Measurements from ENCODE around the gene CBLN2.
A peak's percentile ranks its signal among the peaks of the same experiment; 100 is the strongest.

CBLN2 gene

DNA sequence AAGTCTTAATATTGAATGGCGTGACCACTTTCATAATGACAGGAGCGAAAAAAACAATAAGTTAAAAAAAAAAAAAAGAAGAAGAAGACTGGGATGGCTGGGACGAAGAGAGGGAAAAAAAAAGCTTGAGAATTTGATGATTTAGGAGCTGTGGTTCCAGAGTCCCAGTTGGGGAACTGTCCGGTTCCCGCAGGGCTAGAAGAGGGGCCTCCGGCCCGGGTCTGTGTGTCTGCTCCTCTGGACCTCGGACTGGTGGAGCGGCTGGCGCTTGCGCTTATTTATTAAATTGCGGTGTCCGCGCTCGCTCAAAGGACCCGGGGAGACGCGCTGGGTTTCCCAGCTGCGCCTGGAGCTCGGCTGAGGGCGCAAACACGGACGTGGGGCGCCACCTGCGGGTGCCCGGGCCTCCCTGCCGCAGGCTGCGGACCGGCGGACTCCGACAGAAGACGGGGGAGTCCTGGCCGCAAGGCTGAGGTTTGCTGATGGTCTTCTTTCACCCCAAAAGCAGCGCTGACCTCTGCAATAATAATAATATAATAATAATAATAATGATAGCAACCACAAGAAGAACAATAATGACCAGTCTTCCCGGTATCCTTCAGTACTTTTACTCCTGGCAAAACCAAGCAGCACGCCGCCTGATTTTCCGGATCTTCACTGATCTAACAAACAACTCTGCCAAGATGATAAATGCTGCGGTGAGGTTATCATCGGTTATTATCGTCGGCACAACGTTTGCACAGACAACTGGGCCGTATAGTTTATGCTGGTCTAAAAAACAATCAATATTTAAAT is at the start of gene CBLN2:
CBLN2 (minus strand) TSS at position 251 of the 795 bp plus-strand sequence. CDS start 2,182 bp downstream, outside the sequence.
- DNase-seq = peak; percentile 18 to 26

DNA sequence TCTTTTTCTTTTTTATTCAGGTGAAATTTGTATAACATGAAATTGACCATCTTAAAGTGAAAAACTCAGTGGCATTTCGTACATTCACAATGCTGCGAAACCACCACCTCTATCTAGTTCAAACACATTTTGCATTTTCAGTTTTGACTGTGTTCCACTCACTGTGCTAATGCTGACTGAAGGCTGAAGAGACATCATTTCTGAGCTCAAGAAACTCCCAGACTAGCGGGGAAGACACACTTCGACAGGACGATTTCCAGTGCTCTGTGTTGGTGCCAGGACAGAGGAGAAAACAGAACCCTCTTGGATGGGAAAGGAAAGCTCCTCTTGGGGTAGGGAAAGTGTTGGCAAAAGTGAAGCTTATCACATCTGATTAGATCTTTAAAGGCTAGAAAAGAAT is 44.2 kb upstream of the CBLN2 start:
- no peak for DNase-seq

DNA sequence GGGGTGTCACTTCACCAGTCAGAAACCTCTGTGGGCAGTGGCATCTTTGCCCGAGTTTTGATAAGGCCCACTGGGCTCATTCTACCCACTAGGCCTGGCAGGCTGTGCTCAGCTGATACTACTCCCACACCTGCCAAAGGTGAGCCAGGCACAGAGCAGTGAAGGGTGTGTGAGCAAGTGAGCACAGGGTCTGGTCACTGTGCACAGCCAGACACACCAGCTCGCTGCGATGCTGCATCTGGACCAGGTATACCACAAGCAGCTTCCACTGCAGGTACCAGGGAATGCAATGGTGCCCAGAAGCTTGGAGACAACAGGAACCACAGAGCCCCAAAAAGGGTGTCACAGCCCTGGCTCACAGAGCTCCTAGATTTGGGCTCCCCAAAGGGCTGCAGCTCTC is 40.6 kb upstream of the CBLN2 start:
- DNase-seq = no peak

DNA sequence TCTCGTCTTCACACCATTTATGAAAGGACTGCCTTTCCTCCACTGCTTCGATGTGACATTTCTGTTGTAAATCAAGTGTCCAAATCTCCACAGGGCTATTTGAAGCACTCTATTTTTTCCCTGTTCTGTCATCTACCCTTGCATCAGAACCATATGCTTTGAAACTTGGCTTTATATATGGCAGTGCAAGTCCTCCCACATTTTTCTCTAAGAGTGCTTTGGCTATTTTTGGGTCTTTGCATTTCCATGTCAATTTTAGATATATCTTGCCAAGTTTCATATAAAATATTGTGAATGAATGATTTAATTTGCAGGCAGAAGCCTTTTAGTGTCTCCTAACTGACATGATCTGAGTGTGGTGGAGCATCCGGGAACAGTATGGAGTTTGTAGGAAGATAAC is 37.8 kb upstream of the CBLN2 start:
- DNase-seq = no peak

DNA sequence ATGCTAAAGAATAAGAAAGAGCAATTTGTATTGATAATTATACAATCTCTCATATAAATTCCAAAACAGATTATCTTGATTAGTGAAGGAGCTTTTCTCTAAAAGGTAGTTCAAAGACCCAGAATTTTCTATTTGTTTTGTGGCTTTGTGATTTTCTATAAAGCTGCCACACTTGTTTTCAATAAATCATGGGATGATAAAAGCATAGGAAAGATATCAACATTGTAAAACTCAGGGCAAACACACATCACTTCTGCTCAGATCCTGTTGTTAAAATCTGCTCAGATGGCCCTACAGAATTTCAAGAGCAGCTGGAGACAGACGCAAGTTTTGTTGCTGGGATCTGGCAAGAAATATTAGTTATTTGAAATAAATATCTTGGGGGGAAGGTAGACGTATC is 28.8 kb upstream of the CBLN2 start:
- DNase-seq = no peak

DNA sequence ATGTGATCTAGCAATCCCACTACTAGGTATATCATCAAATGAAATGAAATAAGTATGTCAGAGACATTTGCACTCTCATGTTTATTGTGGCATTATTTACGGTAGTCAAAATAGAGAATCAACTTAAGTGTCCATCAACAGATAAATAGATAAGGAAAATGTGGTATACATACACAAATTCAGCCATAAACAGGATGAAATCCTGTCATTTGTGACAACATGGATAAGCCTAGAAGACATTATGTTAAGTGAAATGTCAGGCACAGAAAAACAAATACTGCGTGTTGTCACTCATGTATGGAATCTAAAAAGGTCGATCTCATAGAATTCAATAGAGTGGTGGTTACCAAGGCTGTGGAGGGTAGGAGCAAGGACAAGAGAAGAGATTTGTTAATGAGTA is 22.1 kb upstream of the CBLN2 start:
- no peak for DNase-seq

DNA sequence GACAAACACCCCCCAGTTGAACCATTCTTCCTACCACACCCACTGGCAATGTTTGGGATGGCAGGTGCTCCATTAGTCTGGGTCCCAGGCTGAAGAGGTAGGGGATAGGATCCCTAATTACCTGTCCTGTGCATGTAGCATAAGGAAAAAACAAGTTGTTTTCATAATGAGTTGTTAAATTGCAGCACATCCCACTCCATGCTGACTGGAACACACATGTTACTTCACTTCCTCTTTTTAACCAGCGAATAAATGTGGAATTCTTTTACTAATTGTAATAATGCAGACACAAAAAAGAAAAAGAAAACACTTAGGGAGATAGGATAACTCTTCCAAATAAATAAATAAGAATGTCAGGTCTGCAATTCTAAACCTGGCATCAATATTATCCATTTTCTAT is 11.8 kb upstream of the CBLN2 start:
- peak; percentile 43 to 44 for DNase-seq

DNA sequence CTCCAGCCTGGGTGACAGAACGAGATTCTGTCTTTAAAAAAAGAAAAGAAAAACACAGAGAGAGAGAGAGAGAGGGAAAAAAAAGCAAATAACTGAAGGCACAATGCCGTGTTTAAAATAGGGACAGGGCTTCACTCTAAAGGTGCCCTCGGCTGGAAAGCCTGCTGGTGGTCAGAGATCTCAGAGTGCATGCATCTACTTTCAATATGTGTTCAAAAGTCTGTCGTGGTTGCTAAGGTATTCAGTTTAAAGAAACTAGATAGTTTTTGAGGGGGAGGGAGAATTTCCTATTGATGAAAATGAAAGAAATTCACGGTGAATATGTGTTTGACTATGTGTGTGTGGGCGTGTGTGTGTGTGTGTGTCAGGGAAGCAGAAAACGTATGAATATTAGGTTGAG is 11.0 kb upstream of the CBLN2 start:
- DNase-seq = no peak

DNA sequence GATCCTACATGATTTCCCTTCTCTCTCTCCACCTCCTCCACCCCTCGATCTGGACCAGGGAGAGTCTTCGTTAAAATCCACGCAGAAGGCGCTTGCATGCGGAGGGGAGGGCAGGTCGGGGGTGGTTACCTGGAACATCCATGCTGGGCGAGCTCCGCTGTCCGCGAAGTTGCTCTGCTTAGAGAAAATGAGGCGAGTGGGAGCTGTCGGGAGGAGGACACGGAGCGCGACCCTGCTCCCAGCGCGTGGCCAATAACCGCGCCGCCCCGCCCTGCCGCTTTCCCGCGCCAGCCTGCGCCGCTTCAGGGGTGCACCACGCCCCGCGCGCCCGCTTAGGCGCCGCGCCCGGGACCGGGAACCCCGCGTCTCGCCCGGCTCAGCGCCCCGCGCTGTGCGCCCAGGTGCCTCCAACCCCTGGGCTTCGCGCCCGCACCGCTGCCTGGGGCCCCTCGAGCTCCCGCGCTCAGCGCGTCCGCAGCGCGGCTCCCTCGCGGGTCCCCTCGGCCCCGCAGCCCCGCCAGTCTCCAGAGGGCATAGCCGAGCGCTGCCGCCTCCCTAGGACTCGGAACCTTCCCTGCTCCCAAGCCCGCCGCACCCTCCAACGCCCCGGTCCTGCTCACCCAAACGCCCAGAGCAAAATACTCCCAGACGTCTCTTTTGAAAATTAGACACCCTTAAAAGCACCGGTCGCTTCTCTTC is 636 bp downstream of the CBLN2 start:
- DNase-seq = no peak

DNA sequence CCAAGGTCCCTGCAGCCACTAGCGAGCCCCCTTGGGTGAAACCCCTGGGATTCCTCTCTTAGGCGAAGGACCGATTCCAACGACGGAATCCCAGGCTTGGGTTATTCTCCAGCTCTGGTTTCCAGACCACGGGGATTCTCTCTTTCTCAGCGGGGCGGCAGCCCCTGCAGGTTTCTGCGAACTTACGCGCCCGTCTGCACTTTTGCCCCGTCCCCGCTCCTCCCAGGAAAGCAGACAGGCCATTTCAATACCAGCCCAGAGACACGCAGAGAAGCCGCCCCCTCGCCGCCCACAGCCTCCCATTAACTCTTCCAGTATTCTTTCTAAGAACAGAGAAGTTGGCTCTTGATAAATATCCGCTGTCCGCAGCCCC is 1.2 kb downstream of the CBLN2 start:
- no peak for DNase-seq

DNA sequence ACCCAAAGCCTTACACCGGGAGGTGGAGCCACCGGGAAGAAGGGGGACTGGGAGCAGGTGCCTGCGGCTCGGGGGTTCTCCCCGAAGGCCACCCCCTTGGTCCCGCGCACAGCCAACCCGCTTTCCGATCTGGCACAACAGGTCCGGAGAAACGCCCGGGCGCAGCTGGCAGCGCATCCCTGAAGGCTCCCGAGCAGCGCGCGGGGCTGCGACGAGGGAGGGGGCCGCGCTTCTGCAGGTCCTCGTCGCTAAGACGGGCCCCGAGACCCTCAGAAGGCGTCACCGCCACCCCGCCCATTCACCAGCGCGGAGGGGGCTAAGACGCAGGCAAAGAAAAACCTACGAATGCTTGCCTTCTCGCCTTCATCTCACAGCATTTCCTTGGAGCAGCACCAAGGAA is 1.8 kb downstream of the CBLN2 start:
- no peak for DNase-seq

DNA sequence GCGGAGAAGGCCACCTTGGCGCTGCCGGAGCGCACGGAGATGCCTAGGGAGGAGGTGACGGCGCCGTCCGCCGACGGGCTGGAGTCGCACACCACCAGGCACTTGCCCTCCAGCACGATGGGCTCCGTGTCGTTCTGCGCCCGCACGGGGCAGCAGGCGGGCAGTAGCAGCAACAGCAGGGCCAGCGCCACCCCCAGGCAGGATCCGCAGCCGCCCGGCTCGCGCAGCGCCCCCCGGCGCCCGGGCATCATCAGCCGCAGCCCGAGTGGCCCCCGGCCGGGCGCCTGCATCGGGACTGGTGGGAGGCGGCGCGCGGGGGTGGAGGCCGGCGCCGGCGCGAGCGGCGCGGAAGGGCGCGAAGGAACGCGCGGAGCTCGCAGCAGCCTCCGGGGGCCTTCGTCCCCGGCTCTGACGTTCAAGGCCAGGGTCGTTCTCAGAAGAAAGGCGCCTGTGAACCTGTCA is 2.2 kb downstream of the CBLN2 start:
- DNase-seq = no peak

DNA sequence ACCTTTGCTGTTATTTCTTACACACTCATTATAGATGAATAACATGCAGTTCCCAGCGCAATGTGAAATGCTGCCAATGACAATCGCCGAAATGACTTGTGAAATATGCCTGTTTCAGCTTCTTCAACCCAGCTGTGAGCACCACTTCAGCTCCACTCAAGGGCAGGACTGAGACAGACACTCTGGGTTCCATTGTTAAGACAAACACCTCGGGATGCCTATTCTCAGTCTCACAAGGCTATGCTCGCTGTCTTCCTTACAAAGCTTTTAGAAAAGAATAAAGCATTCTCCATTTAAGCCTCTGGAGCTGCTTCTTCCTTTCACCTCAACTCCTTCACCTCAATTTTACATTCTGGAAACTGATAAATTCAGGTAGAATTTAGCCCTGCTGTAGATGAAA is 4.2 kb downstream of the CBLN2 start:
- no peak for DNase-seq

DNA sequence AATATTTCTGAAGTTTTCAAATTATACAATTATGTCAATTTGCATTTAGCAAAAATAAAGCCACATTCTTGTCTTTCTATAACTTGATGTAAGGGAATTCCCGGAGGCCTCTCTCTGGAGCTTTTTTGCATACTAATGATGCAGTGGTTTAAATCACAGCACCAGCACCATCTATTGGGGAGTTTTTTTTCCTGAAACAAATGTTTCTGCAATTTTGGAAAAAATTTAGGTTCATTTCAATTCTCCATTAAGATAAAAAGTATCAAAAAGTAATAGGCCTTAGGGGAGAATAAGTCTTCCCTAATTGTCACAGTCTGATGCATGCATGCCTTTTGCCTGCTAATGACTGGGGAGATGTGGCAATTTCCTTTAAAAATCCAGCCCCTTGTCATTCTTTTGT is 13.5 kb downstream of the CBLN2 start:
- DNase-seq = no peak

DNA sequence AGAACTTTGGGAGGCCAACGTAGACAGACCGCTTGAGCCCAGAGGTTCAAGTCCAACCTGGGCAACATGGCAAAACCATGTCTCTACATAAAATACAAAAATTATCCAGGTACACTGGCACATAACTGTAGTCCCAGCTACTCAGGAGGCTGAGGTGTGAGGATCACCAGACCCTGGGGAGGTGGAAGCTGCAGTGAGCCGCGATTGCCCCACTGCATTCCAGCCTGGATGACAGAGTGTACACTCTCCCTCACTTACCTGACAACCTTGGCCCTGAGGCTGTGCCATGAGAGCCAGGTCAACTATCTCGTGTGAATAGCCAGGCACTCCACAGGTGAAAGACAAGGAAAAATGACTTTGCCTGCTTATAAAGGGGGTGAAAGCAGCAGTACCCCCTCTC is 39.3 kb downstream of the CBLN2 start:
- no peak for DNase-seq

DNA sequence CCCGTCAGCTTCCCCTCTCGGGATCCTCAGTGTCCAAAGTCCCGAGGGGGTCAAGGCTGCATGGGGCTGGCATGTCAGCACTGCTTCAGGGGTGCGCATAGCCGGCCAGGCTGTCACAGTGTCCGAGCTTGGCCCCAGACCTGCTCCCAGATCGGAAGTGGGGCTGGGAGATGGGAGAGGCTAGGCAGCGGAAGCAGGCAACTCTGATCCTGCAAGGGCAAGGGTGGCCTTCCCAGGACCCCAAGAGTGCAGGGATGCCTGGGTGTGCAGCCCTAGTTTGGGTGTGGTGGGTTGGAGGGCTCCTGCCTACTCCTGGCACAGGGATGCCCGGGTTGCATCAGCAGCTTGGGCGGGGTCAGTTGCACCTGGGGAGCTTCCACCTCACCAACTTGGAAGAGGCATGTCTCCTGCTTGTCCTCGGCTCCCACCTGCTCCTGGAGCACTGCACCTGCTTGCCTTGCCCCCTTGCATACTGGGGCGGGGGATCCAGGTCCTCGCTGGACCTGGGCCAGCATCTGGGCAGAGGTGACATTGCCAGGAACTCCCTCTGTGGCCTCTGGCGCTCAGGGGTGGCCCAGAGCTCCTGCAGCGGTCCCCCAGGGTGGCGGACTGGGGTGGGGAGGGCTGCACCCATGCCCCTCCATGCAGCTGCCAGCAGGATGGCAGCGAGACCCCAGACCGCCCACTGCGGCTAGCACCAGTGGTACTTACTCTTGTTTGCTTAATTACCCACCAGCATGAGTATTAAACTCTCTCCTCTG is 41.3 kb downstream of the CBLN2 start:
- no peak for DNase-seq

DNA sequence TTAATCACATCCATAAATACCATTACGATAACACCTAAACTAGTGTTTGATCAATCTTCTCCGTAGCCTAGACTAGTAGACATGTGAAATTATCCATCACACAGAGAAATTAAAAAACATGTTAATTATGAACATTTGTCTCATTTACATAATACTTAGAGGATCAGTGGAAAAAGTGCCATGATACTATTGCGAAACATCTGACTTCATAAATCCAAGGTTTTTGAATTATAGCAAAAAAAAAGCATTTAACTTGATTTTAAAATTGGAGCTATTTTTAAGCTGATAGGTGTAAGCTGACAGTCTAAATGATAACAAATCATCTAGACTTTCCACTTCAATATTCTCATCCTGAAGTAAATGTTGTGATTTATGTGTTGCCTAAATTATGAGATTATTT is 51.6 kb downstream of the CBLN2 start:
- no peak for DNase-seq

Data from Kasumi-1 (cell line).